Kidney epithelial cell (primary cell): ENCODE results near the gene USP46. TPM values are rescaled to one million over a fixed set of nuclear protein-coding genes. Genes with fewer than 3 reads are reported as not detected.
A peak's percentile ranks its signal among the peaks of the same experiment; 100 is the strongest.

Experiments
- DNase-seq: peaks from one replicate; pipeline ENCODE4 v3.0.0-alpha.2; 2010; ENCODE audit warnings: low read depth
- H3K27me3 ChIP-seq: 2 replicates; pipeline ENCODE4 v1.6.0; 2011; ENCODE audit warnings: low read length; ENCODE audit not compliant: control insufficient read depth, insufficient read depth
- H3K36me3 ChIP-seq: 2 replicates; pipeline ENCODE4 v1.5.1; 2011; ENCODE audit warnings: low read length; ENCODE audit not compliant: control insufficient read depth, insufficient read depth
- H3K4me3 ChIP-seq: 2 replicates; pipeline ENCODE4 v1.5.1; 2011; ENCODE audit warnings: low read depth, mild to moderate bottlenecking, control low read depth, low read length
- CTCF ChIP-seq: IDR thresholded peaks from 2 replicates; pipeline ENCODE4 v1.5.1; 2011; ENCODE audit warnings: mild to moderate bottlenecking, moderate library complexity, low read length, control low read depth, inconsistent platforms; ENCODE audit not compliant: insufficient read depth, poor library complexity, severe bottlenecking
- total RNA-seq: library from RNA; depleted of rRNA; stranded (reverse); fragments of >200 nt; gene quantifications from 2 replicates; pipeline ENCODE4 v1.2.3, GENCODE V29; 2015

The USP46 gene
- total RNA-seq, 1 donor from 2014 or later, result 14.9 TPM

- no peak for TF ChIP-seq CTCF
- Histone ChIP-seq H3K4me3 (no peak overlapping the region), H3K36me3 (no peaks in the 10 kb centered on the region), H3K27me3 (no peaks in the 10 kb centered on the region)
- no peak for DNase-seq
Measured at GRCh38 chr4:52617336-52618020, 41.6 kb downstream of the USP46 start.

- Histone ChIP-seq H3K4me3 (no peak overlapping the region), H3K27me3 (no peaks in the 10 kb centered on the region), H3K36me3 (no peaks in the 10 kb centered on the region)
- no peak for DNase-seq
- TF ChIP-seq CTCF, result no peak
Measured at GRCh38 chr4:52614241-52614640, 44.9 kb downstream of the USP46 start.

DNA sequence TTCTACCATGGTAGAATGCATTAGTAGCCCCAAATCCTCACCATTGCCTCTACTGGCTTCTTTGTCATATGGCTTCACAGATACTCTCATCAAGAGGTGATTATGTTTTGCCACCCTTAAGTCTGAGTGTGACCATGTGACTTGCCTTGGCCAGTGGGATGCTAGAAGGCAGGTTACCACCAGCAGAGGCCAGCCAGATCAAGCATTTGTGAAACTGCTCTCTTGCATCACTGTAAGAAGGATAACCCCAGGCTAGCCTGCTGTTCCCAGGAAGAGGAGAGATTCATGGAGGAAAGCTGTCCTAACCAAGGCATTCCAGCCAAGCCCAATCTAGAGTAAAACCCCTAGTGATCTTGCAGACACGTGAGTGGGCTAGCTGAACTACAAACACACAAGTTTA, 46.8 kb downstream of the USP46 start:
- Histone ChIP-seq H3K27me3 (no peaks in the 10 kb centered on the region), H3K4me3 (no peak overlapping the region), H3K36me3 (no peaks in the 10 kb centered on the region)
- DNase-seq, result no peak
- no peak for TF ChIP-seq CTCF

DNA sequence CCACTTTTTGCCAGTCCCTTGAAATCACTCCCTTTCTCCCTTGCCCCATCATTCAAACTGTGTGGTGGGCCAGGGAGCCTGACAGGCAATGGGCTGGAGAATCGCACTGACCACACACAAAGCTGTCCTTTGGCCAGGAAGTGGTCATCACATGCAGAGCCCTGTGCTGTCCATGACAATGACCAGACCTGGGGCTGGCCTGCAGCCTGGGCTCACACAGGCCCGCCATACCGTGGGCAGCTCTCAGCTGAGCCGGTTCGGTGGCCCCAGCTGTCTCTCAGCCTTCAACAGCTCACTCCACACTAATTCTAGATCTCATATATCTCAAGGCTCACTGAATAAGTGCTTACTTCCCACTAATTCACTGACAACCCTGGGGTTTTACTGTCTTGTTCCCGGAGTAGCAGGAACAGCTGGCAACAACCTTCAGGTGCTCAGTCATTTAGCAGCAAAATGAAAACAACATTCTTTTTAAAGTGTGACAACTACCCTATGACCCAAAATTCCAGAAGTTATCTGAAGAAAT, 48.0 kb downstream of the USP46 start:
- no peak for TF ChIP-seq CTCF
- Histone ChIP-seq H3K27me3 (no peaks in the 10 kb centered on the region), H3K4me3 (no peak overlapping the region), H3K36me3 (no peaks in the 10 kb centered on the region)
- no peak for DNase-seq

GRCh38 chr4:52606726-52607125, 52.4 kb downstream of the USP46 start:
- TF ChIP-seq CTCF, result no peak

GRCh38 chr4:52606040-52606439, 53.1 kb downstream of the USP46 start:
- H3K27me3 ChIP-seq, result no peaks in the 10 kb centered on the region
- no peak for DNase-seq
- no peaks in the 10 kb centered on the region for H3K36me3 ChIP-seq
- no peak for TF ChIP-seq CTCF
- H3K4me3 ChIP-seq, result no peak overlapping the region

More at GRCh38 chr4:52606726-52607125, 52.4 kb downstream of the USP46 start:
- no peak overlapping the region for H3K4me3 ChIP-seq
- no peaks in the 10 kb centered on the region for H3K27me3 ChIP-seq
- peak; percentile 10 for DNase-seq
- no peaks in the 10 kb centered on the region for H3K36me3 ChIP-seq
